Ovary (tissue), 9 donors: ENCODE measurements around the gene MOV10. TPM values are rescaled to one million over a fixed set of nuclear protein-coding genes. Genes with fewer than 3 reads are reported as not detected.

Experiments used
- DNase-seq, 5 donors: peaks; one replicate each; pipeline ENCODE4 v3.0.0-alpha.2; 2019 to 2020
- H3K27ac ChIP-seq, 2 donors: fragments of 200-600 bp; one replicate each; pipeline versions ENCODE4 v1.5.1 to v1.8.0; 2019 to 2022
- H3K27me3 ChIP-seq: fragments of 200-600 bp; one replicate; pipeline ENCODE4 v1.8.0; 2022
- H3K36me3 ChIP-seq: fragments of 200-600 bp; sonication (generic); one replicate; pipeline ENCODE4 v1.5.1; 2019
- H3K4me1 ChIP-seq: one replicate; pipeline ENCODE4 v1.8.1; 2013; ENCODE audit warnings: mild to moderate bottlenecking, moderate library complexity; ENCODE audit not compliant: insufficient read depth
- H3K4me3 ChIP-seq: fragments of 200-600 bp; sonication (generic); one replicate; pipeline ENCODE4 v1.5.1; 2017
- H3K9me3 ChIP-seq, 2 donors: fragments of 200-600 bp in 1 of 2; sonication (generic) in 1 of 2; one replicate each; pipeline versions ENCODE4 v1.5.1 to v1.8.1; 2013 to 2019; ENCODE audit warnings: mild to moderate bottlenecking in 1 of 2, moderate library complexity in 1 of 2
- CTCF ChIP-seq, 3 donors: fragments of 450-650 bp in 2 of 3; fragments of 200-600 bp in 1 of 3; IDR thresholded peaks; one replicate each; pipeline versions ENCODE4 v1.5.1 to v1.8.0; 2016 to 2022; ENCODE audit warnings: antibody characterized with exemption in 3 of 3, mild to moderate bottlenecking in 1 of 3
- EP300 ChIP-seq: sonication (generic); formaldehyde crosslinking; IDR thresholded peaks from one replicate; pipeline ENCODE4 v1.6.1; 2017; ENCODE audit warnings: antibody characterized with exemption
- POLR2A ChIP-seq: fragments of 450-650 bp; IDR thresholded peaks from one replicate; pipeline ENCODE4 v1.6.1; 2017; ENCODE audit warnings: antibody characterized with exemption, mild to moderate bottlenecking, moderate library complexity
- WGBS, 3 donors: extraction: QIAGEN DNeasy Blood & Tissue Kit in 1 of 3; methylation state at CpG; one replicate each; pipeline versions ENCODE4 v1.1.5 to v1.1.7; 2013 to 2017; 5-methylcytosine and 5-hydroxymethylcytosine counted together
- intact Hi-C, 4 donors: fragments of 100-400 bp; cut with DNase I; formaldehyde crosslinking; loops; one replicate each; pipeline versions ENCODE4 v1.11.0 to v1.15.1; 2022 to 2023
- polyA plus RNA-seq, 2 donors: library from polyadenylated mRNA; stranded (reverse); fragments of 200-250 nt in 1 of 2; fragments of 350-450 nt in 1 of 2; fragmentation: Illumina TruSeq in 1 of 2; extraction: RNeasy Lipid Tissue Mini Kit (QIAGEN cat#74804) in 1 of 2; gene quantifications; one replicate each; pipeline ENCODE4 v1.2.3, GENCODE V29; 2013 to 2014
- total RNA-seq, 7 donors: library from RNA; depleted of rRNA in 2 of 7; stranded (reverse); fragments of >200 nt in 2 of 7; fragmentation: NEBNext Ultra II Directional in 3 of 7; extraction: Animal tissue kit (Norgen Biotek cat#: 25700) in 3 of 7; gene quantifications; one replicate each; pipeline versions ENCODE4 v1.1.0 to v1.2.4, GENCODE V29; 2016 to 2023
- donor health status: DM: no; HTN: no; CAD: no; lungs with moderate emphysema.
- donor health status: DM: no; HTN: no; CAD: no.
- donor health status: Bipolar disorder and iron deficiency.
- donor health status: DM: yes; HTN: yes; CAD: no.
- donor health status: DM: no; HTN: no; CAD: no.
- donor health status: DM: yes; HTN: yes; CAD: no.

Gene MOV10
- total and polyA plus RNA-seq, 9 donors = 31.7 to 66.3 (median 50.2) TPM

DNA sequence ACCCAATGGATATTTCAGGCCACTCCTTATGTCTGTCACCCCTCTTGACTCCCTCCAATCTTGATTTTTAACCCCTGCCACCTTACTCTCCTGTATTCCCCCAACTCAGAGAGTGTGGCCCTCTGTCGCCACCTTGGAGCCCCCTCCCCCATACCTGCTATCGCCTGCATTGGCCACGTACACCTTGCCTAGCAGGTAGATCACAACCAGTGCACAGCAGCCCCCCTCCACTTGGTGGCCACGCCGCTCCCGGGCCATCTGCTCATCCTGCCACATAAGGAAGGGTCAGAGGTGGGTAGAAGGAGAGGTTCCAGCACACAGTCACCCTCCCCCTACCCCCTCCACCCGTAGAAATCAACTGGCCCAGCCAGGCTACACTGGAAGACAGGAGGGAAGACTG lies 37.7 kb downstream of the MOV10 start:
- intact Hi-C loops = loop anchor here in 2 of 4 donors (10.0 kb wide), 5 partner anchors 243 to 683 kb away; partner anchors contain the start of genes SLC16A1 (in 2 of the 2), LRIG2 (in 1 of the 2) and MAGI3 (in 1 of the 2)
- no peaks in the 10 kb centered on the region for H3K36me3 ChIP-seq
- 86 to 89% (median 89%) methylated on average over 7 of the region's 7 CpGs for WGBS, 3 donors

DNA sequence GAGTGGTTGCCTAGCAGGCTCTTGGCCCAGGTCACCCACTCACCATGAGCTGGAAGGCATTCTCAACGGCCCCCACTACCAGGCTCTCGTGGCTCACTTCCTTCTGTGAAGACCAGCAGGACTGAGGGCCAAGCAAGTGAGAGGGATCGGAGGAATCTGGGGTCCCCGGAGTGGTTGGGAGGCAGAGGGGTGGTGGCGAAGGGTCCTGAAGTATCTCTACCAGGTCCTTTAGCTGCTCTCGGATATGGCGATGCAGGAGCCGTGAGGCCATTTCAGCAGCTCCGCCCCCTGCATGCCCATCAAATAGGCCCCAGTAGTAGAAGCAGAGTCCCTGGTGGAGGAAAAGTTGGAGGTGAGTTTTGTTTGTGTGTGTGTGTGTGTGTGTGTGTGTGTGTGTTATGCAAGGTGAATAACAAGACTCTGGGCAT lies 38.3 kb downstream of the MOV10 start:
- H3K9me3 ChIP-seq = no peaks in the 10 kb centered on the region
- intact Hi-C loops = loop anchor here in 2 of 4 donors (10.0 kb wide), 5 partner anchors 242 to 682 kb away; partner anchors contain the start of genes SLC16A1 (in 2 of the 2), LRIG2 (in 1 of the 2) and MAGI3 (in 1 of the 2)
- peak in 1 of 5 donors; percentile 19 for DNase-seq
- H3K4me1 ChIP-seq = peaks cover 3% of the 10 kb centered on the region
- no peak overlapping the region for H3K27ac ChIP-seq
- H3K27me3 ChIP-seq = no peaks in the 10 kb centered on the region
- no peak overlapping the region for H3K4me3 ChIP-seq
- H3K36me3 ChIP-seq = no peaks in the 10 kb centered on the region
- no peak for TF ChIP-seq POLR2A
- no peak for TF ChIP-seq CTCF (IDR thresholded peaks at IDR 0.05)
- no peak for TF ChIP-seq EP300
- WGBS, 3 donors = 85 to 86% (median 85%) methylated on average over 9 of the region's 9 CpGs

More for the DNA sequence above, 37.7 kb downstream of the MOV10 start:
- DNase-seq = no peak
- Histone ChIP-seq H3K27me3 (no peaks in the 10 kb centered on the region), H3K27ac (no peak overlapping the region), H3K4me1 (peaks cover 3% of the 10 kb centered on the region), H3K9me3 (no peaks in the 10 kb centered on the region), H3K4me3 (no peak overlapping the region)
- TF ChIP-seq POLR2A = no peak
- TF ChIP-seq CTCF (IDR thresholded peaks at IDR 0.05) = no peak
- no peak for TF ChIP-seq EP300

- H3K27me3 ChIP-seq = no peaks in the 10 kb centered on the region
- DNase-seq = peak in 1 of 5 donors; percentile 47
- H3K27ac ChIP-seq = no peak overlapping the region
- H3K9me3 ChIP-seq = no peaks in the 10 kb centered on the region
- intact Hi-C loops = loop anchor here in 2 of 4 donors (10.0 kb wide), 5 partner anchors 241 to 681 kb away; partner anchors contain the start of genes SLC16A1 (in 2 of the 2), LRIG2 (in 1 of the 2) and MAGI3 (in 1 of the 2)
- peaks cover 4% of the 10 kb centered on the region for H3K4me1 ChIP-seq
- no peak for TF ChIP-seq EP300
- no peak for TF ChIP-seq CTCF (IDR thresholded peaks at IDR 0.05)
- no peak for TF ChIP-seq POLR2A
- H3K36me3 ChIP-seq = no peaks in the 10 kb centered on the region
- WGBS, 3 donors = 45 to 54% (median 51%) methylated on average over 14 of the region's 14 CpGs
- H3K4me3 ChIP-seq = peak overlapping the region; percentile 72
These were observed 39.2 kb downstream of the MOV10 start for GRCh38 chr1:112713466-112714312.

GRCh38 chr1:112714313-112715263 lies 40.1 kb downstream of the MOV10 start:
- peak in 4 of 5 donors; percentile 55 to 68 (median 66) for DNase-seq
- 1 to 2% (median 1%) methylated on average over 59 to 86 of the region's 86 CpGs for WGBS, 3 donors
- no peaks in the 10 kb centered on the region for H3K36me3 ChIP-seq
- H3K27me3 ChIP-seq = no peaks in the 10 kb centered on the region
- peaks cover 4% of the 10 kb centered on the region for H3K4me1 ChIP-seq
- H3K4me3 ChIP-seq = peak overlapping the region; percentile 72
- intact Hi-C loops = loop anchor here (5.0 to 10.0 kb wide), 9 partner anchors 88 to 680 kb away; partner anchors contain the start of genes SLC16A1 (in 2 of the 4), LRIG2 (in 1 of the 4) and MAGI3 (in 1 of the 4)
- TF ChIP-seq POLR2A (no peak), CTCF (IDR thresholded peaks at IDR 0.05) (no peak), EP300 (no peak)
- no peaks in the 10 kb centered on the region for H3K9me3 ChIP-seq
- H3K27ac ChIP-seq = peak overlapping the region; percentile 51 to 55
